Measurements from ENCODE around the gene C5orf58.

The C5orf58 gene

DNA sequence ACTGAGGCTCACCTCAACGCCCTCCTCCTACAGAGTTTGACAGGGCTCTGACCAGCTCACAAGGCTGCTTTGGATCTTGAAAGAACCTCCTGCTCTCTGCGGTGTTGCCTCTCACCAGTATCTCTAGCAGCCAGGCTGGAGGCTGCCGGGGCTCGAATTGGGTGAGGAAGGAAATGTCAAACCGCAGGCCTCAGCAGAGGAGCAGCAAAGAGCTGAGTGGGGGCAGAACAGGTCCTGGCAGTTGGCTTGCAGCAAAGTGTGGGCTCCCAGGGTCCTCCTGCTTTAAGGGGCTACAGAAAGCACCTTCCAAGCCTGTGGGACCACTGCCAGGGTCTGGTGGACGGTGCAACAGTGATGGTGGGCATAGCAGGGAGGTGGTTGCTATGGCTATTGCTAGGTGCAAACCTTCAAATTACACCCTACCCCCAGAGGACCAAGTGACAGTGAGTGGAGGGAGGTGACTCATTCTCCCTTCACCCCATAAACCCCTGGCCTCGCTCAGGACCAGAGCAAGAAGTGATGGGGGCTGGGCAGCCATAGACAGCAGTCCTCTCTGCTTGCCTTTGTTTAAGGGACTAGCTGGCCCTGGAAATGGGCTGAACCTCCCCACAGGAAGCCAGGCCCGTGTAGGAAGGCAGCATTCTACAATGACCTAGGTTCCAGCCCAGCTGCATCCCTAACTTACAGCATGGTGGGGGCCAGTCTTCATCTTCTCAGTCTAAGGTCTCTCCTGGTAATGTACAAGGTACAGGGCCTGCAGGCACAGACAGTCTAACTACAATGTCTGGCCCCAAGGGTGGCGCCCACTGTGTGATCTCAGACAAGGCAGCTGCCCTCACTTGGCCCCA is 46.0 kb downstream of the C5orf58 start:
- TF ChIP-seq, protein P1, sequence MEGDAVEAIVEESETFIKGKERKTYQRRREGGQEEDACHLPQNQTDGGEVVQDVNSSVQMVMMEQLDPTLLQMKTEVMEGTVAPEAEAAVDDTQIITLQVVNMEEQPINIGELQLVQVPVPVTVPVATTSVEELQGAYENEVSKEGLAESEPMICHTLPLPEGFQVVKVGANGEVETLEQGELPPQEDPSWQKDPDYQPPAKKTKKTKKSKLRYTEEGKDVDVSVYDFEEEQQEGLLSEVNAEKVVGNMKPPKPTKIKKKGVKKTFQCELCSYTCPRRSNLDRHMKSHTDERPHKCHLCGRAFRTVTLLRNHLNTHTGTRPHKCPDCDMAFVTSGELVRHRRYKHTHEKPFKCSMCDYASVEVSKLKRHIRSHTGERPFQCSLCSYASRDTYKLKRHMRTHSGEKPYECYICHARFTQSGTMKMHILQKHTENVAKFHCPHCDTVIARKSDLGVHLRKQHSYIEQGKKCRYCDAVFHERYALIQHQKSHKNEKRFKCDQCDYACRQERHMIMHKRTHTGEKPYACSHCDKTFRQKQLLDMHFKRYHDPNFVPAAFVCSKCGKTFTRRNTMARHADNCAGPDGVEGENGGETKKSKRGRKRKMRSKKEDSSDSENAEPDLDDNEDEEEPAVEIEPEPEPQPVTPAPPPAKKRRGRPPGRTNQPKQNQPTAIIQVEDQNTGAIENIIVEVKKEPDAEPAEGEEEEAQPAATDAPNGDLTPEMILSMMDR (IDR thresholded peaks at IDR 0.05), result no peak

DNA sequence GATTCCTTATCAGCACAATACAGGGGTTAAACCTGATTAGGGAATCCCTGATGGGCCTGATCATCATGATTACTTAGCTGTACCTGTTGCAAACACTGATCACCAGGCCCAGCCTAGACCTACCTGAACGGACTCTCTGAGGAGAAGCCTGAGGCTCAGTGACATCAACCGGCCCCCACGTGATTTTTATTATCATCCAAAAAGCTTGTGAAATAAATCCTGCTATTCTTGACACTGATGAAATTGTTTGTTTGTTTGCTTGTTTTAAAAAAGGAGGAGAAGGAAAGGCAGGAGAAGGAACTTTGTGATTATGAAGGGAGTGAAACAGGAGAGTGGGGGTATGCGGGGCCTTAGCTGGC is 46.7 kb downstream of the C5orf58 start:
- TF ChIP-seq, protein P1 (IDR thresholded peaks at IDR 0.05), result no peak

DNA sequence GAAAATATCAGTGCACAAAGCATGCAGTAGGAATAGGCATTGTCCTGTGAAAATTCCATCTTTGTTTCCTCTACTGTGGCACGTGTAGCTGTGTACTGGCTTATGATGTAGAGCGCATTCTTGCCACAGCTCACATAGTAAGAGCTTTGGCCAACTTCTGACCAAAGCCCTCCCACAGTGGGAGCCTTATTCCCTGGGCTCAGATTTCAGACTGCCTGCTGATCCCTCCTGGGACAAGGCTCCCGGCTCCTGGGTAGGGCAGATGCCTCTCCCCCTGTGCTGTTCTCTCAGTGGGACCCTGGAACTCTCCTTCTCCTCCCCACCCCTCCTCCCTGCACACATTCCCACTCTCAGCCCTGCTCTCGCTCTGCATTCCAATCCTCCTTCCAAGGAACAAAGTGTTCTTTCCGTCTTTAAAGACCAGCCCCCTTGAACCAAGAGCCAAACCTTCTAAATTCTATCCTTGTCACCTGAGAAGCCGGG is 47.3 kb downstream of the C5orf58 start:
- TF ChIP-seq, protein P1 (IDR thresholded peaks at IDR 0.05), result no peak

DNA sequence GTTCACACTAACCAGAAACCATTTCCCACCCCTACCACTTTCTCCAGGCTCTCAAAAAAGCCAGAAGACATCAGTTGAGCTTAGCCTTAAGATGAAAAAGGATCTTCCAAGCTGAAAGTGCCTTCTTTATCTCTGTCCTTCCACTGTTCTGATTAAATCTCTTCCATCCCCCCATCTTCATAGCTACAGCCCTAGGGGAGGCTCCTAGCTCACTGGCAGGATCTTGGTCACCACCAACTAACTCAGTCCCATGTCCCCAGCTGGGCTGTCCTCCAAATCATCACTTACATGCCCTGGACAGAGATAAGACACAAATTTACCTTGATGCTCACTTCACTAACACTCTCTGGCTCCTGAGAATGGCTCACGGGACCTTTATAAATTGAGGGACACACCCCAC is 50.5 kb downstream of the C5orf58 start:
- TF ChIP-seq, protein P1 (IDR thresholded peaks at IDR 0.05), result no peak

GRCh38 chr5:170284231-170284630 is 51.4 kb downstream of the C5orf58 start:
- TF ChIP-seq, protein P1 (IDR thresholded peaks at IDR 0.05), result no peak

- TF ChIP-seq, protein P1 (IDR thresholded peaks at IDR 0.05), result no peak
These were observed 52.4 kb downstream of the C5orf58 start for GRCh38 chr5:170285181-170285580.

DNA sequence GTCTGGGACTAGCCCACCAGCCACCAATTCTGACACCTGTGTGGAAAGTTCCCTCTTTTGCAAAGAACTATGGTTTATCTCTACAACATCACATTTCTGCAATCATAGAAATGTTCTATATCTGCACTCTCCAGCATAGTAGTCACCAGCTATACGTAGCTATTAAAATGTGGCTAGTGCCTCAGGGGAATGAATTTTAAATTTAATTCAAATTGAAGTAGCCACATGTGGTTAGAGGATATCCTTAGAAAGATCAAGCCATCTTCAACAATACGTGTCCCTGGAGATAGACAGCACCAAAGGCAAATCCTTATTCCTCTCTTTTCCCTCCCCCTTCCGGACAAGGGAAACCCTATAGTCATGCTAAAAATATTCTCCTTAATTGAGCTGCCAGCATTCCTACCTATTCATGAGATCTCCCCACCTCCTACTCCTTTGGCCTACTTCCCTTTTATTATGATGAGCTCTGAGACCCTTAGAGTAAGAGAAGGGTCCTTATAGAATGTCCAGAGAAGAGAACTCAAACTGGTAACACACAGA is 53.7 kb downstream of the C5orf58 start:
- TF ChIP-seq, protein P1 (IDR thresholded peaks at IDR 0.05), result no peak
